NCI-H146 treated with DMSO at 0.1 percent for 48 hours (cell line): ENCODE measurements around the gene SNX4.
A peak's percentile ranks its signal among the peaks of the same experiment; 100 is the strongest.
"Not testable (repeated sequence)": the region's sequence is repeated elsewhere in the genome, so short reads cannot be mapped to it uniquely, and the experiment has no call there.

ENCODE experiments used
- DNase-seq: peaks from one replicate; lab custom pipeline; 2025; ENCODE audit not compliant: unreplicated experiment; lab: John Stamatoyannopoulos, UW

Gene SNX4

DNA sequence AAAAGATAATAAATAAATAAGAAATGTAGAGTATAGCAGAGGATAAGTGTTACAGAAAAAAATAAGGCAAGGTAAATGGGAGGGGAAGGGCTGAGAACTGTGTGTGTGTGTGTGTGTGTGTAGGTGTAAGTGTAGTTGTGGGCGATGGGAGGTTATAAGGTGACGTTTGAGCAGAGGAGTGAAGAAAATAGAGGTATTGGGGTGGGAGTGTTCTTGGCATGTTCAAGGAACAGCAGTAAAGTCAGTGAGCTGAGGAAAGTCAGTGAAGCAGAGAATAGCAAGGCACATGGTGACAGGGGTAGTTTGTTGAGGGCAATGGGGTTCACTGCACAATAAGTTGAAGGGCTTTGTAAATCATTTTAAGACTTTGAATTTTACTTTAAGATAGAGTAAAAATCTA, 113.9 kb downstream of the SNX4 start:
- DNase-seq = no peak

DNA sequence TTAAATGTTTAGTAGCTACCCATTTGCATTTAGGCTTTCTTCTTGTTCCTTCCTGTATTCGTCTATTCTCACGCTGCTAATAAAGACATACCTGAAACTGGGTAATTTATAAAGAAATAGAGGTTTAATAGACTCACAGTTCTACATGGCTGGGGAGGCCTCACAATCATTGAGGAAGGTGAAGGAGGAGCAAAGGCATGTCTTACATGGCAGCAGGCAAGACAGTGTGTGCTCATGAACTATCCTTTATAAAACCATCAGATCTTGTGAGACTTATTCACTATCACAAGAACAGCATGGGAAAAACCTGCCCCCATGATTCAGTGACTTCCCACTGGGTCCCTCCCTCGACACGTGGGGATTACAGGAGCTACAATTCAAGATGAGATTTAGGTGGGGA, 114.5 kb downstream of the SNX4 start:
- not testable (repeated sequence) for DNase-seq

DNA sequence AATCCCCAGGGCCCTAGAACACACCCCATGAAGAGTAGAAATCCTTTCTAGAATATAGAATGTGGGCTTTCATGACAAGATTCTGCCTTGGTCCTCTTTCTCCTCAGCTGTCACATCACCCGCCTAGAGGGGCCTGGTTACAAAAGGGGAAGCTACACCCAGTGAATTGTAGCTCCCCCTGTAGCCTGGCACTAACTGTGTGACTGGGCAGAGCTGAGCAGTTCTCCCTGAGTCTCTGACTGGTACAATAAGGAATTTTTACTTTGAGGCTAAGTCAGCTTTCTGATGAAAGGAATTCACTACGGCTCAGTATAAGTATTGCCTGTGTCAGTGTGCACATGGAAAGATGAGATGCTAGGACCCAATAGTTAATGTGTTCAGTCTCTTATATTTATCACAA, 116.2 kb downstream of the SNX4 start:
- no peak for DNase-seq

DNA sequence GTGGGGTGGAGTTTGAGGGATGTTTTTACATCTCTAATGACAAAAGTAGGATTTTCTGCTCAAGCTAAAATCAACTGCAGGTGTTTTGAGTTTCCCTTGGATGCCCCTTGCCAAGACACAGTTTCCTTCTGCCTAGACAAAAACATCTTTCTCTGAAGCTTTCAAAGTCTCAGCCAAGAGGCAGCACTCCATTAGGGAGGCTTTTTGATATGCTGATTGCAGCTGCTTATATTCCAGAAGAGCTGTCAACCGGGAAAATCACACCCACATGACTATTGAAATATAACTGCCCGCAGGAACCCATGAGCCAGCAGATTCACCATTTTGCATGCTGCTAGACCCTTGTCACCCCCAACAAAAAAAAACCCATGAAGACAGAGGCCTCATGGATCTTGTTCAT, 117.4 kb downstream of the SNX4 start:
- DNase-seq = no peak

DNA sequence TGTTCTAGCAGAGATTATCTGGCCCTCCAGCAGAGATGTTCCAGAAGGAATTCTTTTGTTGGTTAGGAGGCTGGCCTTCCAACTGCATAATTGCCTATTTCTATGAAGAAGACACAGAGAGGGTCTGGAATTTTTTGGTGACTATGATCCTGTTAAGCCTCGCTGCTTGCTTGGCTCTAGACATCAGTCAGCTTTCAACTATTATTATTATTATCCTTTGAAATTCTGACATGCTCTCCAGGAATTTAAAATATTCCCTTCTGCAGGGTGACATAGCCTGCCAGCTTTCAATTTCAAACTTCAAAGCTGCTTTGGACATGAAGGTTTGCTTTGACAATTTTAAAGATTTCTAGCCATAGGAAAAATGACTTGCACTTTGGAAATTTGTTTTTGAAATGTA, 118.6 kb downstream of the SNX4 start:
- DNase-seq = no peak

GRCh38 chr3:125398952-125399351, 121.0 kb downstream of the SNX4 start:
- peak; percentile 79 for DNase-seq
